Measurements from ENCODE around the gene RGS4.

Gene RGS4

GRCh38 chr1:163106364-163106987 is 37.3 kb downstream of the RGS4 start:
- H3K4me1 Mint-ChIP-seq (ENCODE audit: low read depth): no peaks in the 10 kb centered on the region
- peaks cover 6% of the 10 kb centered on the region for H3K9me3 Mint-ChIP-seq (ENCODE audit: low read depth)
- H3K36me3 Mint-ChIP-seq: no peaks in the 10 kb centered on the region
- no peak overlapping the region for H3K4me3 Mint-ChIP-seq
- H3K27me3 Mint-ChIP-seq: peaks cover 6% of the 10 kb centered on the region
- no peak overlapping the region for H3K27ac Mint-ChIP-seq

- no peaks in the 10 kb centered on the region for H3K4me1 Mint-ChIP-seq (ENCODE audit: low read depth)
- H3K27me3 Mint-ChIP-seq: peaks cover 8% of the 10 kb centered on the region
- H3K36me3 Mint-ChIP-seq: no peaks in the 10 kb centered on the region
Observed at GRCh38 chr1:163107655-163108054, 38.5 kb downstream of the RGS4 start.

GRCh38 chr1:163115887-163116286 is 46.7 kb downstream of the RGS4 start:
- Mint-ChIP-seq H3K4me1 (ENCODE audit: low read depth) (no peaks in the 10 kb centered on the region), H3K27me3 (peaks cover 11% of the 10 kb centered on the region), H3K36me3 (no peaks in the 10 kb centered on the region), H3K27ac (no peak overlapping the region), H3K4me3 (no peak overlapping the region), H3K9me3 (ENCODE audit: low read depth) (no peaks in the 10 kb centered on the region)

More at GRCh38 chr1:163107655-163108054, 38.5 kb downstream of the RGS4 start:
- H3K9me3 Mint-ChIP-seq (ENCODE audit: low read depth): peaks cover 6% of the 10 kb centered on the region
- H3K4me3 Mint-ChIP-seq: no peak overlapping the region
- no peak overlapping the region for H3K27ac Mint-ChIP-seq

GRCh38 chr1:163119707-163120106 is 50.5 kb downstream of the RGS4 start:
- no peaks in the 10 kb centered on the region for H3K4me1 Mint-ChIP-seq (ENCODE audit: low read depth)

GRCh38 chr1:163120372-163120771 is 51.2 kb downstream of the RGS4 start:
- peaks cover 4% of the 10 kb centered on the region for H3K27me3 Mint-ChIP-seq
- H3K36me3 Mint-ChIP-seq: no peaks in the 10 kb centered on the region
- no peaks in the 10 kb centered on the region for H3K9me3 Mint-ChIP-seq (ENCODE audit: low read depth)
- H3K4me3 Mint-ChIP-seq: no peak overlapping the region
- H3K27ac Mint-ChIP-seq: no peak overlapping the region
- no peaks in the 10 kb centered on the region for H3K4me1 Mint-ChIP-seq (ENCODE audit: low read depth)

More at GRCh38 chr1:163119707-163120106, 50.5 kb downstream of the RGS4 start:
- peaks cover 4% of the 10 kb centered on the region for H3K27me3 Mint-ChIP-seq
- H3K4me3 Mint-ChIP-seq: no peak overlapping the region
- no peaks in the 10 kb centered on the region for H3K36me3 Mint-ChIP-seq
- H3K27ac Mint-ChIP-seq: no peak overlapping the region
- no peaks in the 10 kb centered on the region for H3K9me3 Mint-ChIP-seq (ENCODE audit: low read depth)

- Mint-ChIP-seq H3K27me3 (peaks cover 3% of the 10 kb centered on the region), H3K36me3 (no peaks in the 10 kb centered on the region), H3K9me3 (ENCODE audit: low read depth) (no peaks in the 10 kb centered on the region), H3K27ac (no peak overlapping the region), H3K4me1 (ENCODE audit: low read depth) (no peaks in the 10 kb centered on the region), H3K4me3 (no peak overlapping the region)
Observed at GRCh38 chr1:163124812-163125211, 55.7 kb downstream of the RGS4 start.
